ENCODE data around the gene CLSTN2. TPM values are rescaled to one million over a fixed set of nuclear protein-coding genes. Genes with fewer than 3 reads are reported as not detected.

The CLSTN2 gene
- total RNA-seq, 1 experiment from 2014 or later: 0.68 TPM

- Histone ChIP-seq H3K9ac (ENCODE audit: extremely low read depth, insufficient read length, low read length) (no peak overlapping the region), H4K5ac (ENCODE audit: insufficient read length, low read depth, low read length) (no peak overlapping the region), H2BK15ac (ENCODE audit: low read depth, low read length) (no peak overlapping the region), H3K23ac (ENCODE audit: insufficient read length, low read depth, low read length) (no peak overlapping the region), H3K27ac (ENCODE audit: insufficient read length, low read depth, low read length) (no peak overlapping the region), H3K4ac (ENCODE audit: low read depth, low read length) (no peak overlapping the region), H3K79me1 (ENCODE audit: insufficient read depth, low read depth, low read length, poor library complexity, severe bottlenecking) (no peaks in the 10 kb centered on the region), H4K8ac (replicated peaks; ENCODE audit: insufficient read length, low read depth, low read length) (no peak overlapping the region), H4K20me1 (ENCODE audit: control insufficient read depth, insufficient read depth, insufficient read length) (no peaks in the 10 kb centered on the region), H2BK20ac (ENCODE audit: low read depth, low read length, poor library complexity, severe bottlenecking) (no peak overlapping the region), H3K23me2 (ENCODE audit: insufficient read length, low read depth, low read length, poor library complexity, severe bottlenecking) (no peaks in the 10 kb centered on the region), H3T11ph (ENCODE audit: low read length) (no peak overlapping the region), H3K18ac (ENCODE audit: insufficient read length, low read depth, low read length) (no peak overlapping the region), H4K91ac (ENCODE audit: insufficient read length, low read depth, low read length) (no peak overlapping the region), H3K56ac (ENCODE audit: insufficient read length, low read depth, low read length) (no peak overlapping the region), H3K14ac (ENCODE audit: insufficient read depth, low read length) (no peak overlapping the region), H3K27me3 (ENCODE audit: insufficient read depth, low read length) (no peaks in the 10 kb centered on the region), H2BK12ac (ENCODE audit: insufficient read length, low read depth, low read length) (no peak overlapping the region), H2BK120ac (ENCODE audit: low read depth, low read length, poor library complexity, severe bottlenecking) (no peak overlapping the region), H2BK5ac (ENCODE audit: insufficient read length, low read length) (no peak overlapping the region), H3K9me3 (ENCODE audit: control insufficient read depth, low read depth, low read length) (no peaks in the 10 kb centered on the region), H3K4me1 (ENCODE audit: insufficient read depth, low read length) (no peaks in the 10 kb centered on the region), H2AFZ (ENCODE audit: low read length) (no peak overlapping the region), H3K79me2 (ENCODE audit: insufficient read depth, low read length) (no peaks in the 10 kb centered on the region), H3K4me2 (ENCODE audit: insufficient read depth, insufficient read length, low read length) (no peak overlapping the region), H2AK5ac (ENCODE audit: insufficient read length, low read length) (no peak overlapping the region)
- no peaks in the 10 kb centered on the region; the same call in 1 of the 2 replicates for H3K27me3 Mint-ChIP-seq (ENCODE audit: low read depth)
- H3K4me3 Mint-ChIP-seq: no peak overlapping the region
- no peaks in the 10 kb centered on the region for H3K9me3 Mint-ChIP-seq
- TF ChIP-seq, protein P1, sequence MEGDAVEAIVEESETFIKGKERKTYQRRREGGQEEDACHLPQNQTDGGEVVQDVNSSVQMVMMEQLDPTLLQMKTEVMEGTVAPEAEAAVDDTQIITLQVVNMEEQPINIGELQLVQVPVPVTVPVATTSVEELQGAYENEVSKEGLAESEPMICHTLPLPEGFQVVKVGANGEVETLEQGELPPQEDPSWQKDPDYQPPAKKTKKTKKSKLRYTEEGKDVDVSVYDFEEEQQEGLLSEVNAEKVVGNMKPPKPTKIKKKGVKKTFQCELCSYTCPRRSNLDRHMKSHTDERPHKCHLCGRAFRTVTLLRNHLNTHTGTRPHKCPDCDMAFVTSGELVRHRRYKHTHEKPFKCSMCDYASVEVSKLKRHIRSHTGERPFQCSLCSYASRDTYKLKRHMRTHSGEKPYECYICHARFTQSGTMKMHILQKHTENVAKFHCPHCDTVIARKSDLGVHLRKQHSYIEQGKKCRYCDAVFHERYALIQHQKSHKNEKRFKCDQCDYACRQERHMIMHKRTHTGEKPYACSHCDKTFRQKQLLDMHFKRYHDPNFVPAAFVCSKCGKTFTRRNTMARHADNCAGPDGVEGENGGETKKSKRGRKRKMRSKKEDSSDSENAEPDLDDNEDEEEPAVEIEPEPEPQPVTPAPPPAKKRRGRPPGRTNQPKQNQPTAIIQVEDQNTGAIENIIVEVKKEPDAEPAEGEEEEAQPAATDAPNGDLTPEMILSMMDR (conservative IDR thresholded peaks at IDR 0.05): no peak
- WGBS (ENCODE audit: extremely low coverage, insufficient read length, low lambda C conversion rate): no CpG with 5 or more reads among the region's 1 CpG
- H3K4me1 Mint-ChIP-seq: peaks cover 24 to 25% of the 10 kb centered on the region in 2 experiments
- no peak overlapping the region for H3K27ac Mint-ChIP-seq
- no peaks in the 10 kb centered on the region for H3K36me3 Mint-ChIP-seq (ENCODE audit: insufficient read depth in 1 of 3, low read depth in 3 of 3)
- no peak for DNase-seq
These were observed 492.8 kb downstream of the CLSTN2 start for GRCh38 chr3:140427786-140428185.

All from H9 (cell line).